ENCODE results near the gene ZBTB1. TPM values are rescaled to one million over a fixed set of nuclear protein-coding genes. Genes with fewer than 3 reads are reported as not detected.
"Not testable (repeated sequence)": the region's sequence is repeated elsewhere in the genome, so short reads cannot be mapped to it uniquely, and the experiment has no call there.

Gene ZBTB1
- total RNA-seq, 6 donors from 2014 or later = 34.3 to 74.0 (median 43.2) TPM

DNA sequence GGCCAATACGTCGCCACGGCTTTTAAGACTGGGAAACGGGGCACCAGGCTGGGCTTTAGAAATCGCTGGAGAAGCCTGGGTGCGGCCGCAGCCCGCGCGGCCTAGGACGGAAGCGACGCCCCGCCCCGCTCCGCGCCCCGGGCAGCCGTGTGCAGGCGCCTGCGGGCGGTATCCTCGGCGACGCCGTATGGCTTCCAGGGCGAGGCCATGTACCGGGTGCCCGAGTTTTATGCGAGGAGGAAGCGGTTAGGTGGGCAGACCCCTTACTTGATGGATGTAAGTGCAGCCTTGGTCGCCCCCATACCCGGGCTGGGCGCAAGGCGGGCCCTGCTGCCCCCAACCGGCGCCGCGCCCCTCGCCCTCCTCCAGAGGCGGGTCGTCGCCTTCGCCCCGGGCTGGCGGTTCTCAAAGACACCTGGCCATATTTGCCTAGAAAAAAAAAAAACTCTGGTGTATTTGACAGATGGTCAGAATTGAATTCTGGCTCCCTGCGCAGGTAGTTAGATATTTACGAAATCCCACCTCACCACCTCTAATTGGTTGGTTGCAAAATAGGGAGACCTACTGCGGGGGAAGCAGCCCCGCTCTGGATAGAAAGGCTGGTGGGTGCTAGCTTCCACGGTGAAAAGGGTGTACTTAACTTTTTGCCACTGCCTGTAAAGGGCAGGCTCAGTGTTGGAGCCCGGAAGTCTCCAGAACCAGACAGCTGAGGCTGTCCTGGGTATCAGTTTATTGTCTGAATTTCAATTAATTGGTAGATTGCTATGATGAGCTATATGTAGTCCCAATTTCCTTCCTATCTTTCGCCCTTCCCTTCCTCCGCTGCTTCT lies 45.4 kb downstream of the ZBTB1 start, which contains the start of gene PPP1R36:
TSS of gene PPP1R36 (plus strand) at position 171 of the 830 bp plus-strand sequence. CDS start at position 208, 37 bp downstream.
- WGBS, 2 donors = 13 to 28% methylated on average over 8 to 30 of the region's 54 CpGs

GRCh38 chr14:64550621-64551333 lies 46.2 kb downstream of the ZBTB1 start:
- H3K4me3 ChIP-seq = peak overlapping the region in 1 of 4 donors; percentile 46

More for the DNA sequence above, 45.4 kb downstream of the ZBTB1 start, which contains the start of gene PPP1R36:
- DNase-seq (peak; percentile 28 to 93), ATAC-seq (ENCODE audit: low FRiP score in 2 of 2) (peak; percentile 75 to 94)
- peaks cover 12 to 14% (median 13%) of the 10 kb centered on the region in 4 donors for H3K4me1 ChIP-seq
- no peaks in the 10 kb centered on the region for H3K27me3 ChIP-seq
- no peak within 1 kb of the TSS for H3K27ac ChIP-seq
- TF ChIP-seq EP300 (IDR thresholded peaks at IDR 0.05) = no peak
- TF ChIP-seq, protein P1, sequence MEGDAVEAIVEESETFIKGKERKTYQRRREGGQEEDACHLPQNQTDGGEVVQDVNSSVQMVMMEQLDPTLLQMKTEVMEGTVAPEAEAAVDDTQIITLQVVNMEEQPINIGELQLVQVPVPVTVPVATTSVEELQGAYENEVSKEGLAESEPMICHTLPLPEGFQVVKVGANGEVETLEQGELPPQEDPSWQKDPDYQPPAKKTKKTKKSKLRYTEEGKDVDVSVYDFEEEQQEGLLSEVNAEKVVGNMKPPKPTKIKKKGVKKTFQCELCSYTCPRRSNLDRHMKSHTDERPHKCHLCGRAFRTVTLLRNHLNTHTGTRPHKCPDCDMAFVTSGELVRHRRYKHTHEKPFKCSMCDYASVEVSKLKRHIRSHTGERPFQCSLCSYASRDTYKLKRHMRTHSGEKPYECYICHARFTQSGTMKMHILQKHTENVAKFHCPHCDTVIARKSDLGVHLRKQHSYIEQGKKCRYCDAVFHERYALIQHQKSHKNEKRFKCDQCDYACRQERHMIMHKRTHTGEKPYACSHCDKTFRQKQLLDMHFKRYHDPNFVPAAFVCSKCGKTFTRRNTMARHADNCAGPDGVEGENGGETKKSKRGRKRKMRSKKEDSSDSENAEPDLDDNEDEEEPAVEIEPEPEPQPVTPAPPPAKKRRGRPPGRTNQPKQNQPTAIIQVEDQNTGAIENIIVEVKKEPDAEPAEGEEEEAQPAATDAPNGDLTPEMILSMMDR (IDR thresholded peaks at IDR 0.05) = peak in 2 of 6 experiments; percentile 19 to 20
- H3K4me3 ChIP-seq = peak within 1 kb of the TSS in 3 of 4 donors; percentile 25 to 51 (median 46)
- H3K36me3 ChIP-seq = no peaks in the 10 kb centered on the region
- H3K9me3 ChIP-seq = no peaks in the 10 kb centered on the region

GRCh38 chr14:64554556-64554955 lies 50.0 kb downstream of the ZBTB1 start:
- TF ChIP-seq POLR2A (IDR thresholded peaks at IDR 0.05) (no peak), POLR2AphosphoS5 (IDR thresholded peaks at IDR 0.05) (no peak), EP300 (IDR thresholded peaks at IDR 0.05) (no peak)
- TF ChIP-seq, protein P1 (IDR thresholded peaks at IDR 0.05) = no peak
- no peak for DNase-seq
- no peak for ATAC-seq (ENCODE audit: low FRiP score in 2 of 2)
- 78 to 84% methylated on average over 4 of the region's 4 CpGs for WGBS, 2 donors
- no peaks in the 10 kb centered on the region for H3K36me3 ChIP-seq
- no peak overlapping the region for H3K27ac ChIP-seq
- H3K9me3 ChIP-seq = no peaks in the 10 kb centered on the region
- H3K27me3 ChIP-seq = no peaks in the 10 kb centered on the region
- peaks cover 7 to 9% (median 8%) of the 10 kb centered on the region in 4 donors for H3K4me1 ChIP-seq
- H3K4me3 ChIP-seq = no peak overlapping the region

More at GRCh38 chr14:64550621-64551333, 46.2 kb downstream of the ZBTB1 start:
- DNase-seq (no peak), ATAC-seq (ENCODE audit: low FRiP score in 2 of 2) (no peak)
- Histone ChIP-seq H3K4me1 (peaks cover 12 to 14% (median 13%) of the 10 kb centered on the region in 4 donors), H3K27ac (no peak overlapping the region), H3K9me3 (no peaks in the 10 kb centered on the region), H3K36me3 (no peaks in the 10 kb centered on the region), H3K27me3 (no peaks in the 10 kb centered on the region)
- TF ChIP-seq EP300 (IDR thresholded peaks at IDR 0.05) (no peak), POLR2AphosphoS5 (IDR thresholded peaks at IDR 0.05) (no peak), POLR2A (IDR thresholded peaks at IDR 0.05) (no peak)
- TF ChIP-seq, protein P1 (IDR thresholded peaks at IDR 0.05) = no peak
- WGBS, 2 donors = 60 to 63% methylated on average over 7 of the region's 7 CpGs

- no peaks in the 10 kb centered on the region for H3K36me3 ChIP-seq
- TF ChIP-seq POLR2A (IDR thresholded peaks at IDR 0.05) (no peak), EP300 (IDR thresholded peaks at IDR 0.05) (no peak), POLR2AphosphoS5 (IDR thresholded peaks at IDR 0.05) (no peak)
- TF ChIP-seq, protein P1 (IDR thresholded peaks at IDR 0.05) = no peak
- no peak overlapping the region for H3K27ac ChIP-seq
- no peaks in the 10 kb centered on the region for H3K9me3 ChIP-seq
- WGBS, 2 donors = 96 to 99% methylated on average over 5 of the region's 5 CpGs
- H3K27me3 ChIP-seq = no peaks in the 10 kb centered on the region
- ATAC-seq (ENCODE audit: low FRiP score in 2 of 2) (no peak), DNase-seq (no peak)
- H3K4me1 ChIP-seq = no peaks in the 10 kb centered on the region
- no peak overlapping the region for H3K4me3 ChIP-seq
Observed at GRCh38 chr14:64556526-64556925, 52.0 kb downstream of the ZBTB1 start.

DNA sequence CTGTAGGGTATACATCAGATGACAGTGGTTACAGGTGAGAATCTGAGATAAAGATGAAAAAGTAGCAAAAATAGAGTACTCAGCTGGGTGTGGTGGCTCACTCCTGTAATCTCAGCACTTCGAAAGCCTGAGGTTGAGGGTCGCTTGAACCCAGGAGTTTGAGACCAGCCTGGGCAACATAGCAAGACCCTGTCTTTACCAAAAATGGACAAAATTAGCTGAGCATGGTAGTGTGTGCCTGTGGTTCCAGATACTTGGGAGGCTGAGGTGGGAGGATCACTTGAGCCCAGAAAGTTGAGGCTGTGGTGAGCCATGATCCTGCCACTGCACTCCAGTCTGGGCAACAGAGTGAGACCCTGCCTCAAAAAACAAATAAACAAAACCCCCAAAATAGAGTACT lies 53.6 kb downstream of the ZBTB1 start:
- not testable (repeated sequence) for DNase-seq; H3K36me3 ChIP-seq; H3K9me3 ChIP-seq; H3K27me3 ChIP-seq; H3K4me3 ChIP-seq; H3K4me1 ChIP-seq; ATAC-seq (ENCODE audit: low FRiP score in 2 of 2); H3K27ac ChIP-seq
- 92 to 98% methylated on average over 2 of the region's 2 CpGs for WGBS, 2 donors

Data from upper lobe of left lung (tissue), 6 donors.